ENCODE results near the gene STARD5.

STARD5 gene

DNA sequence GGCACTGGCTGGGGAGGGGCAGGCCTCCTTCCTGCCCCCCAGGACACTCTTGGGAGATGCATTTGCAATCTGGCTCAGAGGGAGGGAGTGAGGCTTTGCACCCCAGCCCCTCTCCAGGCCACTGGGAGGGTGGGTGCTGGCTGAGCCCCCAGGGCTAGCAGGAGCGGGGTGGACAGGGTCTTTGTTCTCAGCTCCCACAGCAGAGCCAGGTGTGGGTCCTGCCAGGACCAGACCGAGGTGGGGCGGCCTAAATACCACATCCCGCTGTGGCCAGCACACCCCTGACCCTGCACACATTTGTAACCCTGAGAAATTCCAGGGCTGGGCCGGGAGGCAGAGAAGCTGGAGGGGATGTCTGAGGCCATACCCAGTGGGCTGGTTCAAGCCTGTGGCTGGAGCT lies 41.0 kb downstream of the STARD5 start:
- Histone ChIP-seq H3K4me3 (ENCODE audit: low read length) (no peak overlapping the region), H3K36me3 (ENCODE audit: control insufficient read depth, insufficient read depth, low read length) (no peaks in the 10 kb centered on the region), H3K27ac (ENCODE audit: low read length) (no peak overlapping the region), H3K9me3 (ENCODE audit: control insufficient read depth, insufficient read depth, low read length) (no peaks in the 10 kb centered on the region), H3K4me1 (ENCODE audit: control insufficient read depth, insufficient read depth, low read length) (0 out of 2 replicates have a peak, but pooled peaks cover 1% of the 10 kb centered on the region), H3K27me3 (ENCODE audit: control insufficient read depth, insufficient read depth, low read length) (no peaks in the 10 kb centered on the region)
- no peak for DNase-seq (ENCODE audit: low read depth, low spot score)
- WGBS (ENCODE audit: insufficient coverage, insufficient read length): no CpG with 5 or more reads among the region's 5 CpGs

DNA sequence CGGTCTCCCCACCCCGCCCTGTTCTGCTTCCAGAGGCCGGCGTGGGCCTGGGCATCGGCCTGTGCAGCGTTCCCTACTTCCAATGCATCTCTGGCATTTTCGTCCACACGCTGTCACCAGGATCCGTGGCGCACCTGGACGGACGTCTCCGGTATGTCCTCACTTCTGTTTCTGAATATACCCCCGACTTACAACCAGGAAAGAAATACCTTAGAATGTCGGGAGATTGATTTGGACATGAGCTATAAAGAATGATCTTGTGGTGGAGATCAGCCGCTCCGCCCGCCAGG lies 41.4 kb downstream of the STARD5 start:
- Histone ChIP-seq H3K4me1 (ENCODE audit: control insufficient read depth, insufficient read depth, low read length) (0 out of 2 replicates have a peak, but pooled peaks cover 1% of the 10 kb centered on the region), H3K36me3 (ENCODE audit: control insufficient read depth, insufficient read depth, low read length) (no peaks in the 10 kb centered on the region), H3K27me3 (ENCODE audit: control insufficient read depth, insufficient read depth, low read length) (no peaks in the 10 kb centered on the region), H3K4me3 (ENCODE audit: low read length) (no peak overlapping the region), H3K9me3 (ENCODE audit: control insufficient read depth, insufficient read depth, low read length) (no peaks in the 10 kb centered on the region), H3K27ac (ENCODE audit: low read length) (no peak overlapping the region)
- no CpG with 5 or more reads among the region's 18 CpGs for WGBS (ENCODE audit: insufficient coverage, insufficient read length)
- DNase-seq (ENCODE audit: low read depth, low spot score): no peak

DNA sequence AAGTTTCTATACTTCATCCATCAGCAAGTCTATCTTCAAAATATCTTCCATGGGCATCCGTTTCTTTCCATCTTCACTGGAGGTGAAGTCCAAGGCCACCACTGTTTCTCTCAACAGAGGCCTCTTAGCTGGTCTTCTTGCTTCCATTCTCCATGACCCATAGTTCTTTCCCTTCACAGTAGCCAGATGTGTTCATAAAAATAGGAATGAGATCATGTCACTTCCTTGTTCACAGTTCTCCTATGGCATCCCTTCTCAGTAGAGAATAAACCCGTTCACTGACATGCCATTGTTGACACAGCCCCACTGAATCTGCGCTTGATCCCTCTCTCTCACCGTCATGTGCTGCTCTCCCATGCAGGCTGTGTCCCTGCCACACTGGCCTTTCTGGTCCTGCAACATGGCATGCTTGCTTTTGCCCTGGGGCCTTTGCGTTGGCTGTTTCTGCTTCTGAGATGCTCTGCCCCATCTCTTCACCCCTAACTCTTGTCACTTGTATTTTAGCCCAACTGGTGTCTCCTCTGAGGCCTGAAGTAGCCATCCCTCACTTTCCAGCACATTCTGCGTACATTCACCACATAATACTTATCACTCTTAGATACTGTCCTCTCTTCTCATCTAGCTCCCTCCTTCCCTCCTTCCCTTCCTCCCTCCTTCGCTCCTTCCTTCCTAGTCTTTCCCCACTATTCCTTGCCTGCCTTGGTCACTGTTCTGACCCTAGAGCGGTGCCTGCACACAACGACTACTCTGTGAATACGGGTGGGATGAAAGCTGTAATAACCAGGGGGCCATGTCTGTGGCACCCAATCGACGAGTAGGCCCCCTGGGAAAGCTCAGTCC lies 42.0 kb downstream of the STARD5 start:
- Histone ChIP-seq H3K4me1 (ENCODE audit: control insufficient read depth, insufficient read depth, low read length) (0 out of 2 replicates have a peak, but pooled peaks cover 1% of the 10 kb centered on the region), H3K27me3 (ENCODE audit: control insufficient read depth, insufficient read depth, low read length) (no peaks in the 10 kb centered on the region), H3K9me3 (ENCODE audit: control insufficient read depth, insufficient read depth, low read length) (no peaks in the 10 kb centered on the region), H3K36me3 (ENCODE audit: control insufficient read depth, insufficient read depth, low read length) (no peaks in the 10 kb centered on the region), H3K4me3 (ENCODE audit: low read length) (no peak overlapping the region), H3K27ac (ENCODE audit: low read length) (no peak overlapping the region)
- DNase-seq (ENCODE audit: low read depth, low spot score): no peak
- WGBS (ENCODE audit: insufficient coverage, insufficient read length): 100% methylated on average over 1 of the region's 12 CpGs

DNA sequence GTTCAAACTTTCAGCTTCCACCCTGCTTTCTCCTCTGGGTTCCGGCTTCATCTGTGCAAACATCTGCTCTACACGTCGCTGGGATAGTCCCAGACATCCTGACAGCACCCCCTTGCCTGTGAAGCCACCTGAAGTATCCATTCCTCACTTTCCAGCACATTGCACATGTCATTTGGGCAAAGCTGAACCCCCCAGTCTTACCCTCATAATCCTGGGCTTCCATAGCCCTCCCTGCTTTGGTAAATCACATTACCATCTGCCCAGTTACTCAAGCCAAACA lies 42.5 kb downstream of the STARD5 start:
- H3K9me3 ChIP-seq (ENCODE audit: control insufficient read depth, insufficient read depth, low read length): no peaks in the 10 kb centered on the region
- WGBS (ENCODE audit: insufficient coverage, insufficient read length): no CpG with 5 or more reads among the region's 3 CpGs
- no peak overlapping the region for H3K27ac ChIP-seq (ENCODE audit: low read length)
- no peak overlapping the region for H3K4me3 ChIP-seq (ENCODE audit: low read length)
- H3K4me1 ChIP-seq (ENCODE audit: control insufficient read depth, insufficient read depth, low read length): 0 out of 2 replicates have a peak, but pooled peaks cover 1% of the 10 kb centered on the region
- H3K36me3 ChIP-seq (ENCODE audit: control insufficient read depth, insufficient read depth, low read length): no peaks in the 10 kb centered on the region
- DNase-seq (ENCODE audit: low read depth, low spot score): no peak
- no peaks in the 10 kb centered on the region for H3K27me3 ChIP-seq (ENCODE audit: control insufficient read depth, insufficient read depth, low read length)

DNA sequence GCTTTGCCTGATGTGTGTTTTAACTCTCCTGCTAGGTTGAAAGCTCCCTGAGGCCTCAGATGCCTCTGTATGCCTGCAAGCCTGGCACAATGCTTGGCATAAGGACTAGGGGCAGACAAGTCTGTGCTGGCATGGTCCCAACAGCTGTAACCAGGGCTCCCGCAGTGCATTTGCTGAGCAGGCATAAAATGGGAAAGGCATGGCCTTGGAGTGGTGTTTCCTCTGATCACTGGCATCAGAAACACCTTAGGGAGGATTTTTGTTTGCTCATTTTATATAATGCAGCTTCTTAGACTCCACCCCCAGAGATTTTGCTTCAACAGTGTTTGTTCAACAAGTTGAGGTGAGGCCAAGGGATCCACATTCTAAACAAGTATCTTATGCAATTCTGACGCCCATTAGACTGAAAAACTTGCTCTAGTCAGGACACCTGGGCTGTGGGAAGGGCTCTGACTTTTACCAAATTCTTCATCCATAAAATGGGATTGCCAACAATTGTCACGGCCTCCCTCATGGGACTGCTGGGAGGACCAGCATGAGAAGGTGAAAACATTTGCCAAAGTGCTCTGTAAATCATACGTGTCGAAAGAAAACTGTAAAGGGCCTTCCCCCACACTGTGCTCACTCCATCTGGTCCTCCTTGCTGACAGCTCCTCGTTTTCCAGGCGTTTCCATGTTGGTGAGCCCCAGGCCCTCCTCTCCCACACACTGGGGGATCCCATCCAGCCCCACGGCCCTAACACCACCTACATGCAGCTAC lies 43.1 kb downstream of the STARD5 start:
- H3K4me3 ChIP-seq (ENCODE audit: low read length): no peak overlapping the region
- H3K9me3 ChIP-seq (ENCODE audit: control insufficient read depth, insufficient read depth, low read length): no peaks in the 10 kb centered on the region
- no peak overlapping the region for H3K27ac ChIP-seq (ENCODE audit: low read length)
- no peaks in the 10 kb centered on the region for H3K36me3 ChIP-seq (ENCODE audit: control insufficient read depth, insufficient read depth, low read length)
- WGBS (ENCODE audit: insufficient coverage, insufficient read length): no CpG with 5 or more reads among the region's 8 CpGs
- DNase-seq (ENCODE audit: low read depth, low spot score): no peak
- H3K27me3 ChIP-seq (ENCODE audit: control insufficient read depth, insufficient read depth, low read length): no peaks in the 10 kb centered on the region
- 0 out of 2 replicates have a peak, but pooled peaks cover 1% of the 10 kb centered on the region for H3K4me1 ChIP-seq (ENCODE audit: control insufficient read depth, insufficient read depth, low read length)

DNA sequence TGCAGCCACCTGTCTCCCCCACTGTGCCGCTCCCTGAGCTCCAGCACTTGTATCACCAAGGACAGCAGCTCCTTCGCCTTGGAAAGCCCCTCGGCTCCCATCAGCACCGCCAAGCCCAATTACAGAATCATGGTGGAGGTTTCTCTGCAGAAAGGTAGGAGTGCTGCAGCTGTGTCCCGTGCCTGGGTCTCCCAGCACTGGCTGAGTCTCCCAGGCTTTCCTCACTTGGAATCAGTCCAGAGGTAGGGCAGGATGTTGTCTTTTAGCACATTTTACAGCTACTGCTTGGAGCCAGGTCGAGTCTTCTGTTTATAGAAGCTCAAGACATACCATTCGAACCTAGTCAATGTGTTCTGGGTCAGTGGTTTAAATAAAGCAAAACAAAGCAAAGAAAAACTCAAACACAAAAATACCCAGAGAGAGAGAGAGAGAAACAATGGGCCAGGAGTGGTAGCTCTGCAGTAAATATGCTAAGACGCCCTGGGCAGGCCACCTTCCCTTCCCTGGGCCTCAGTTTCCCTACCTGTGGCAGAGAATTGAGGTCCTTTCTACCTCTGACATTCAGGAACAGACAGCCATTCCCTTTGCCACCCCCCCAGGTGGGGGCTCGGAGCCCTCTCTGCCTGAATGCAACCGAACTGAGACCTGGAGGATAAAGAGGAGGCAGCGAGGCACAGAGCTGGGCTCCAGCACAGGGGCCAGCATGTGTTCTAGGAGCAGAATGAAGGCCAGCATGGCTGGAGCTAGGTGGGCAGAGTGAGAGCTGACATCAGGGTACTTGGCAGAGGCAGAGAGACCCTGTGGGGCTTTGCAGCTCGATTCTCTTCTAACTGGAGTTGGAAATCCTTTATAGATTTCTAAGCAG lies 44.1 kb downstream of the STARD5 start:
- 0 out of 2 replicates have a peak, but pooled peaks cover 1% of the 10 kb centered on the region for H3K4me1 ChIP-seq (ENCODE audit: control insufficient read depth, insufficient read depth, low read length)
- no peaks in the 10 kb centered on the region for H3K36me3 ChIP-seq (ENCODE audit: control insufficient read depth, insufficient read depth, low read length)
- H3K27ac ChIP-seq (ENCODE audit: low read length): no peak overlapping the region
- no CpG with 5 or more reads among the region's 12 CpGs for WGBS (ENCODE audit: insufficient coverage, insufficient read length)
- H3K27me3 ChIP-seq (ENCODE audit: control insufficient read depth, insufficient read depth, low read length): no peaks in the 10 kb centered on the region
- no peak overlapping the region for H3K4me3 ChIP-seq (ENCODE audit: low read length)
- no peaks in the 10 kb centered on the region for H3K9me3 ChIP-seq (ENCODE audit: control insufficient read depth, insufficient read depth, low read length)
- DNase-seq (ENCODE audit: low read depth, low spot score): no peak

DNA sequence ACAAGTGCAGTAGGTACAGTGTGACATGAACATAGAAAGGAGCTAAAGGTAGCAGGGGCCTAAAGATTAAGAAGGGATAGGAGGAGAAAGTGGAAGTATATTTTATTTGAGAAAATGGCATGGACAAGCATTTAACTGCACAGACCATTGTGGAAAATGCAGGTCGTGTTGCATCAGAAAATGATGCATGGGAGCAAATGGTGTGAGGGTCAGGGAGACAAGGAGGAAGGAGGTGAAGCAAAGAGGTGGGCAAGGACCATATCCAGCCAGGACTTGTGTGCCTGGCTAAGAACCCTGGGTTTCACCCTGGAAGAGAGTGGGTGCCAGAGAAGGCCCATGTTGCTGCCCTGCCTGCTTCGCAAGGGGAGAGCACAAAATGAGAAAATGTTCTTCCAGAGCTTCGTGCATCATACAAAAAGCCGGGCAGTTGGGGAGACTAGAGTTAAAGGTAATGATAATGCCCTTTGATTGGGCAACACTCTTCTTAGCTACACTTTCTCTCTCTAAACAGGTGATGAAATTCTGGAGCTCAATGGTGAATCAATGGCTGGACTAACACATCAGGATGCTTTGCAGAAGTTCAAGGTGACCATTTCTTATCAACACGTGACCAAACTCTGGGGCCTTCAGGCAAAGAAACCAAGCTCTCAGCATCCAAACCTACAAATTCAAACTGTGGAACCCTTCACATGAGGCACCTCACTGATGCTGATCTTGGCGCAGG lies 45.5 kb downstream of the STARD5 start:
- H3K9me3 ChIP-seq (ENCODE audit: control insufficient read depth, insufficient read depth, low read length): no peaks in the 10 kb centered on the region
- H3K27me3 ChIP-seq (ENCODE audit: control insufficient read depth, insufficient read depth, low read length): no peaks in the 10 kb centered on the region
- DNase-seq (ENCODE audit: low read depth, low spot score): no peak
- H3K4me1 ChIP-seq (ENCODE audit: control insufficient read depth, insufficient read depth, low read length): 0 out of 2 replicates have a peak, but pooled peaks cover 1% of the 10 kb centered on the region
- no peaks in the 10 kb centered on the region for H3K36me3 ChIP-seq (ENCODE audit: control insufficient read depth, insufficient read depth, low read length)
- H3K27ac ChIP-seq (ENCODE audit: low read length): no peak overlapping the region
- H3K4me3 ChIP-seq (ENCODE audit: low read length): no peak overlapping the region
- WGBS (ENCODE audit: insufficient coverage, insufficient read length): no CpG with 5 or more reads among the region's 6 CpGs

DNA sequence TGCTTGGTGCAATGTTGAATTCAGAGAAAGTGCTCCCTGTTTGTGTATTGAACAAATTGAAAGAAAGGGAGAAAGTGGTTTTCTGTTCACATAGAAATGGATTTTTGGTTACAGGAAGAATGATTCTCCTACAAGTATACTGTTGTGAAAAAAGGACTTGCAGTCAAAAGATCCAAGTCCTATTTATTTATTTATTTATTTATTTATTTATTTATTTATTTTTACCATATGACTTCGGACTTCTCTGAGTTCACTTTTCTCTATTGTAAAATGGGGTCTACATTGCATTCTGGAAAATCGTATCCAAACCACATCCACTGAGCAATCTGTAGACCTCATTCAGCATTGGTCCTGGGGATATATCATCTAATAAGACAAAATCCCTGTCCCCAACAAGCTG lies 46.1 kb downstream of the STARD5 start:
- Histone ChIP-seq H3K27me3 (ENCODE audit: control insufficient read depth, insufficient read depth, low read length) (no peaks in the 10 kb centered on the region), H3K27ac (ENCODE audit: low read length) (no peak overlapping the region), H3K9me3 (ENCODE audit: control insufficient read depth, insufficient read depth, low read length) (no peaks in the 10 kb centered on the region), H3K4me1 (ENCODE audit: control insufficient read depth, insufficient read depth, low read length) (0 out of 2 replicates have a peak, but pooled peaks cover 1% of the 10 kb centered on the region), H3K4me3 (ENCODE audit: low read length) (no peak overlapping the region), H3K36me3 (ENCODE audit: control insufficient read depth, insufficient read depth, low read length) (no peaks in the 10 kb centered on the region)
- no CpG with 5 or more reads among the region's 2 CpGs for WGBS (ENCODE audit: insufficient coverage, insufficient read length)
- DNase-seq (ENCODE audit: low read depth, low spot score): no peak

DNA sequence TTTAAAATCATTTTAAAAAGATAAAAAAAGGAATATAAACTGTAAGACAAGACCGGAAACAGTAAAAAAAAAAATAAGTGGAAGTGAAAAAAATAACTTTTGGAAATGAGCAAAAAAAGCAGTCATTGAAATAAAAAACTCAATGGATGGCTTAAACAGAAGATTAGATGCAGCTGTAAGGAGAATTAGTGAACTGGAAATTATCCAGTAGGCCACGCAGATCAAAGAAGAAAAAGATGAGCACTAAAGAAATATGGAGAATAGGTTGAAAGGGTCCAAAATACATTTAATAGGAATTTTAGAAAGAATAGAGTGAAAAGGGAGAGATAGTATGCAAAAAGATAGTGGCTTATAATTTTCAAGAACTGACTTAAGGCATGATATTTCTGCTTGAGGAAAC lies 47.0 kb downstream of the STARD5 start:
- no peak for DNase-seq (ENCODE audit: low read depth, low spot score)
- no peaks in the 10 kb centered on the region for H3K9me3 ChIP-seq (ENCODE audit: control insufficient read depth, insufficient read depth, low read length)
- WGBS (ENCODE audit: insufficient coverage, insufficient read length): no CpG with 5 or more reads among the region's 2 CpGs
- H3K27me3 ChIP-seq (ENCODE audit: control insufficient read depth, insufficient read depth, low read length): no peaks in the 10 kb centered on the region
- H3K36me3 ChIP-seq (ENCODE audit: control insufficient read depth, insufficient read depth, low read length): no peaks in the 10 kb centered on the region
- H3K27ac ChIP-seq (ENCODE audit: low read length): no peak overlapping the region
- 0 out of 2 replicates have a peak, but pooled peaks cover 1% of the 10 kb centered on the region for H3K4me1 ChIP-seq (ENCODE audit: control insufficient read depth, insufficient read depth, low read length)
- H3K4me3 ChIP-seq (ENCODE audit: low read length): no peak overlapping the region

Measured in iPS DF 6.9 (cell line).